GM10248 (cell line): ENCODE measurements around the gene TRIM31.

ENCODE experiments used
- CTCF ChIA-PET: fragments of 300-600 bp; sonication (Branson Sonifier 250); formaldehyde crosslinking; extraction: SDS; loops from one replicate; lab custom pipeline; 2021; ENCODE audit warnings: antibody characterized with exemption; lab: Yijun Ruan, JAX
- POLR2A ChIA-PET: fragments of 350-650 bp; sonication (Branson Sonifier 250); formaldehyde crosslinking; extraction: SDS; loops from one replicate; lab custom pipeline; 2020; ENCODE audit warnings: antibody characterized with exemption; lab: Yijun Ruan, JAX
- DNase-seq: peaks from one replicate; pipeline ENCODE4 v3.0.0; 2012; ENCODE audit errors: extremely low spot score
- CTCF ChIP-seq: IDR thresholded peaks from 2 replicates; pipeline ENCODE4 v1.5.1; 2012; ENCODE audit warnings: mild to moderate bottlenecking, low read depth; ENCODE audit errors: extremely low read depth, missing control alignments, control extremely low read depth

The TRIM31 gene

GRCh38 chr6:30055513-30055912 lies 57.4 kb downstream of the TRIM31 start:
- TF ChIP-seq CTCF = no peak
- ChIA-PET CTCF (no interaction called here), POLR2A (no interaction called here)
- no peak for DNase-seq

GRCh38 chr6:30053682-30054081 lies 59.2 kb downstream of the TRIM31 start:
- TF ChIP-seq CTCF = no peak
- ChIA-PET CTCF (interaction anchor here (1.2 kb wide), 1 partner anchor 78 kb away, joined by 3 read pairs; no protein-coding TSS in a partner anchor), POLR2A (no interaction called here)
- no peak for DNase-seq
